NCI-H510A (cell line): ENCODE data around the gene ANO2.
"Not testable (repeated sequence)": the region's sequence is repeated elsewhere in the genome, so short reads cannot be mapped to it uniquely, and the experiment has no call there.

Source experiments
- DNase-seq: peaks from one replicate; lab custom pipeline; 2025; lab: John Stamatoyannopoulos, UW

ANO2 gene

GRCh38 chr12:5818877-5819276, 126.2 kb downstream of the ANO2 start:
- not testable (repeated sequence) for DNase-seq

GRCh38 chr12:5817246-5817645, 127.8 kb downstream of the ANO2 start:
- no peak for DNase-seq

GRCh38 chr12:5809586-5809985, 135.5 kb downstream of the ANO2 start:
- no peak for DNase-seq

GRCh38 chr12:5808981-5809380, 136.1 kb downstream of the ANO2 start:
- no peak for DNase-seq

- DNase-seq = no peak
Observed at GRCh38 chr12:5807514-5808219, 137.4 kb downstream of the ANO2 start.

- DNase-seq = no peak
Observed at GRCh38 chr12:5807090-5807414, 138.0 kb downstream of the ANO2 start.

- DNase-seq = no peak
Observed at GRCh38 chr12:5806371-5807089, 138.5 kb downstream of the ANO2 start.

- no peak for DNase-seq
Observed at GRCh38 chr12:5803532-5803931, 141.5 kb downstream of the ANO2 start.

GRCh38 chr12:5798242-5799015, 146.6 kb downstream of the ANO2 start:
- DNase-seq = no peak

- no peak for DNase-seq
Observed at GRCh38 chr12:5797661-5798060, 147.4 kb downstream of the ANO2 start.

GRCh38 chr12:5796959-5797225, 148.2 kb downstream of the ANO2 start:
- no peak for DNase-seq

- DNase-seq = no peak
Observed at GRCh38 chr12:5796171-5796958, 148.7 kb downstream of the ANO2 start.

- no peak for DNase-seq
Observed at GRCh38 chr12:5794156-5794555, 150.9 kb downstream of the ANO2 start.

GRCh38 chr12:5792343-5792742, 152.7 kb downstream of the ANO2 start:
- no peak for DNase-seq

GRCh38 chr12:5789469-5789968, 155.5 kb downstream of the ANO2 start:
- no peak for DNase-seq

GRCh38 chr12:5787828-5788227, 157.2 kb downstream of the ANO2 start:
- no peak for DNase-seq

GRCh38 chr12:5785601-5786000, 159.5 kb downstream of the ANO2 start:
- no peak for DNase-seq

GRCh38 chr12:5784462-5785130, 160.5 kb downstream of the ANO2 start:
- no peak for DNase-seq

- no peak for DNase-seq
Observed at GRCh38 chr12:5783289-5783920, 161.7 kb downstream of the ANO2 start.

- DNase-seq = no peak
Observed at GRCh38 chr12:5780536-5780935, 164.5 kb downstream of the ANO2 start.

- no peak for DNase-seq
Observed at GRCh38 chr12:5779401-5779800, 165.7 kb downstream of the ANO2 start.
